ENCODE results near the gene DOCK4.

DOCK4 gene

DNA sequence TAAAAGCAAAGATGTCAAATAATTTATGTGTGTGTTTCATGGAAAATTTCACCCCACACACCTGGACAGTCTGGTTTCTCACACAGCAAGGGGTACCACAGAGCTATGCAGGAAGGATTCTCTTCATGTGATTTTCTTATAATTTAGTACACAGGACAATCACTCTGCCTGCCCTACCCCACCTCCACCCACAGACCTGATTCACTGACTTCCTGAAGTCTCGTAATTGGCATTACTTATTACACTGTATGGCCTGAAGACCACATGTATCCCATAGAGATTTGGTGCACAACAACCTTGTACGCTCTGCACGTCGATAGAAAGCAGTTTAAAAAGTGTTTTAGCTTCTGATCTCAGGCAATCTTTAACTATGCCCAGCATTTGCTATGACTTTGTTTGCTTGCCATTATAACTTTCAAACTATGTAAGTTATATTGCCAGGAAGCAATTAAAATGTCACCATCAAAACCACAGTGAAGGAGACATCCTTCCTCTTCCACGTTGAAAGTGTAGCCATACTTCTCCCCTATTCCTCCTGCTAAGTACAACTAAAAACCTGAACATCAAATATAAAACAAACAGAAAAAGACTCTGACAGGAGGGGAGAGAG is 364.5 kb downstream of the DOCK4 start:
- Histone ChIP-seq H3K9ac (ENCODE audit: low read length) (no peak overlapping the region), H2BK15ac (replicated peaks; ENCODE audit: low read depth) (no peak overlapping the region), H2BK5ac (ENCODE audit: low read length) (no peak overlapping the region), H3K79me1 (ENCODE audit: low read length) (no peaks in the 10 kb centered on the region), H4K8ac (ENCODE audit: low read depth, low read length) (no peak overlapping the region), H2AK5ac (ENCODE audit: low read length) (no peak overlapping the region), H3K4me2 (ENCODE audit: low read length) (no peak overlapping the region), H2BK120ac (ENCODE audit: low read depth, low read length) (no peak overlapping the region), H3K79me2 (ENCODE audit: control insufficient read depth, insufficient read depth, low read length) (no peaks in the 10 kb centered on the region), H3K27ac (ENCODE audit: low read depth, low read length) (no peak overlapping the region), H3K56ac (ENCODE audit: low read length) (no peak overlapping the region), H3K4me1 (ENCODE audit: control insufficient read depth, low read depth, low read length) (no peaks in the 10 kb centered on the region), H3K36me3 (ENCODE audit: control insufficient read depth, insufficient read depth, low read length) (peaks cover 2% of the 10 kb centered on the region), H3K18ac (ENCODE audit: low read length) (no peak overlapping the region), H4K5ac (ENCODE audit: low read length) (no peak overlapping the region), H3K27me3 (ENCODE audit: insufficient read depth, low read length, poor library complexity) (no peaks in the 10 kb centered on the region), H3K4ac (ENCODE audit: low read depth, low read length) (no peak overlapping the region), H3K23ac (ENCODE audit: low read length) (no peak overlapping the region), H3K4me3 (ENCODE audit: low read length) (no peak overlapping the region)
- WGBS (ENCODE audit: extremely low coverage, insufficient coverage, low lambda C conversion rate): no CpG with 5 or more reads among the region's 5 CpGs
- DNase-seq: no peak

DNA sequence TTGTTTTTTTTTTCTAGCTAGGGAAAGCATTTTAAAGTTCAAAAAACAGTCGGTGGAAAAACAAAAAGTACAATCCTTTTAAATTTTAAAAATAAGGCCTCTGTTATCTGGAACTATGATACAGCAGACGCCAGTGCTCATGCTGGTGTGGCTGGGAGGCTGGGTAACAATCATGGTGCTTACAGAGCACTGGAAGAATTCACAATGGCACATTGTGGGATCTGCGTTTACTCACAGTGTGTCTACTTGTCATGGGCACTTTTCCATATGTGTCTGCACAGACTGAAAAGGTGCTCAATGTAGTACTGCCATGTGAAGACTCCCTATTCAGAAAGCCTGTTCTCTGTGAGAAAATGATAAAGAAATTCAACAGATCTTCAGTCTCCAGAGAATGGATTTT is 365.7 kb downstream of the DOCK4 start:
- Histone ChIP-seq H3K56ac (ENCODE audit: low read length) (no peak overlapping the region), H3K4ac (ENCODE audit: low read depth, low read length) (no peak overlapping the region), H3K79me1 (ENCODE audit: low read length) (no peaks in the 10 kb centered on the region), H2BK5ac (ENCODE audit: low read length) (no peak overlapping the region), H3K79me2 (ENCODE audit: control insufficient read depth, insufficient read depth, low read length) (no peaks in the 10 kb centered on the region), H2BK120ac (ENCODE audit: low read depth, low read length) (no peak overlapping the region), H3K4me1 (ENCODE audit: control insufficient read depth, low read depth, low read length) (no peaks in the 10 kb centered on the region), H3K18ac (ENCODE audit: low read length) (no peak overlapping the region), H4K5ac (ENCODE audit: low read length) (no peak overlapping the region), H3K36me3 (ENCODE audit: control insufficient read depth, insufficient read depth, low read length) (peaks cover 2% of the 10 kb centered on the region), H2AK5ac (ENCODE audit: low read length) (no peak overlapping the region), H4K8ac (ENCODE audit: low read depth, low read length) (no peak overlapping the region), H3K23ac (ENCODE audit: low read length) (no peak overlapping the region), H3K27ac (ENCODE audit: low read depth, low read length) (no peak overlapping the region), H2BK15ac (replicated peaks; ENCODE audit: low read depth) (no peak overlapping the region), H3K4me2 (ENCODE audit: low read length) (no peak overlapping the region), H3K27me3 (ENCODE audit: insufficient read depth, low read length, poor library complexity) (no peaks in the 10 kb centered on the region), H3K4me3 (ENCODE audit: low read length) (no peak overlapping the region), H3K9ac (ENCODE audit: low read length) (no peak overlapping the region)
- no peak for DNase-seq
- whole genome bisulfite sequencing (ENCODE audit: extremely low coverage, insufficient coverage, low lambda C conversion rate): no CpG with 5 or more reads among the region's 3 CpGs

DNA sequence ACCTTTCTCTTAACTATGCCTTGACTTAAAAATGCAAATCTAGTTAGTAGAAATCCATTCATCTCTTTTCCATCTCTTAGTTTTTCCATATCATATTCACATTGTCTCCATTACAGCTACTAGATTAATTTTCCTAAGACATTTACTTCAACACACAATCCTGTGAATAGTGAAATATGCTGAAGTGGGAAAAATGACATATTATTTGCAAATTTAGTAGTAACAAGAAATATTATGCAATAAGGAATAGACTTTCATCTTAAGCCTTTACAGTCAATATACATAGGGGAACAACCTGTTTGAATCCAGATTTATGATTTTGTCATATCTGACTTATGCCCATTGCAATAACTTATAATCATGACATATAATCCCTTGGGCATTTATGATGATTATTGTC is 366.9 kb downstream of the DOCK4 start:
- H2BK5ac ChIP-seq (ENCODE audit: low read length): no peak overlapping the region
- H3K4ac ChIP-seq (ENCODE audit: low read depth, low read length): no peak overlapping the region
- H3K4me2 ChIP-seq (ENCODE audit: low read length): no peak overlapping the region
- H4K8ac ChIP-seq (ENCODE audit: low read depth, low read length): no peak overlapping the region
- no peaks in the 10 kb centered on the region for H3K79me1 ChIP-seq (ENCODE audit: low read length)
- no peaks in the 10 kb centered on the region for H3K36me3 ChIP-seq (ENCODE audit: control insufficient read depth, insufficient read depth, low read length)
- no peaks in the 10 kb centered on the region for H3K27me3 ChIP-seq (ENCODE audit: insufficient read depth, low read length, poor library complexity)
- no peak overlapping the region for H2BK15ac ChIP-seq (replicated peaks; ENCODE audit: low read depth)
- no peak overlapping the region for H3K56ac ChIP-seq (ENCODE audit: low read length)
- no peak overlapping the region for H4K5ac ChIP-seq (ENCODE audit: low read length)
- no peak overlapping the region for H2AK5ac ChIP-seq (ENCODE audit: low read length)
- H3K4me3 ChIP-seq (ENCODE audit: low read length): no peak overlapping the region
- no peak overlapping the region for H3K9ac ChIP-seq (ENCODE audit: low read length)
- no peaks in the 10 kb centered on the region for H3K4me1 ChIP-seq (ENCODE audit: control insufficient read depth, low read depth, low read length)
- H3K27ac ChIP-seq (ENCODE audit: low read depth, low read length): no peak overlapping the region
- no peak overlapping the region for H3K23ac ChIP-seq (ENCODE audit: low read length)
- DNase-seq: no peak
- H2BK120ac ChIP-seq (ENCODE audit: low read depth, low read length): no peak overlapping the region
- H3K18ac ChIP-seq (ENCODE audit: low read length): no peak overlapping the region
- no peaks in the 10 kb centered on the region for H3K79me2 ChIP-seq (ENCODE audit: control insufficient read depth, insufficient read depth, low read length)

DNA sequence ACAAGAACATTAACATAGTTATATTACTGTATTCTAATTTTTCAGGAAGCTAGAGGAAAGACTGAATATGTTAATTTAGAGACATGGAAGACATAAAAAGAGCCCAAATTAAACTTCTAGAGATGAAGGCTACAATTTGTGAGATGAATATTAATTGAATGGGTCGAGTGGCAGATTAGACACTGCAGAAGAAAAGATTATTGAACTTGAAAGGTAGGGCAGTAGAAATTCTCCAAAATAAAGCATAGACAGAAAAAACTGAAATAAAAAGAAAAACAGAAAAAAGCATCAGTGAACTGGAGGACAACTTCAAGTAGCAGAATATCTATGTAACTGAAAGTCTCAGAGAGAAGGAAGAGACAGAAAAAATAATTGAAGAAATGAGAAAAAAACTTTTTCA is 369.6 kb downstream of the DOCK4 start:
- H3K4me2 ChIP-seq (ENCODE audit: low read length): no peak overlapping the region
- H3K23ac ChIP-seq (ENCODE audit: low read length): no peak overlapping the region
- no peaks in the 10 kb centered on the region for H3K79me1 ChIP-seq (ENCODE audit: low read length)
- H3K79me2 ChIP-seq (ENCODE audit: control insufficient read depth, insufficient read depth, low read length): no peaks in the 10 kb centered on the region
- no peak overlapping the region for H3K27ac ChIP-seq (ENCODE audit: low read depth, low read length)
- no peak overlapping the region for H3K56ac ChIP-seq (ENCODE audit: low read length)
- H2BK15ac ChIP-seq (replicated peaks; ENCODE audit: low read depth): no peak overlapping the region
- no peak overlapping the region for H3K9ac ChIP-seq (ENCODE audit: low read length)
- no peak overlapping the region for H2AK5ac ChIP-seq (ENCODE audit: low read length)
- no peak for DNase-seq
- H2BK120ac ChIP-seq (ENCODE audit: low read depth, low read length): no peak overlapping the region
- no peaks in the 10 kb centered on the region for H3K4me1 ChIP-seq (ENCODE audit: control insufficient read depth, low read depth, low read length)
- no peak overlapping the region for H4K5ac ChIP-seq (ENCODE audit: low read length)
- H3K18ac ChIP-seq (ENCODE audit: low read length): no peak overlapping the region
- no peak overlapping the region for H2BK5ac ChIP-seq (ENCODE audit: low read length)
- H3K4me3 ChIP-seq (ENCODE audit: low read length): no peak overlapping the region
- WGBS (ENCODE audit: extremely low coverage, insufficient coverage, low lambda C conversion rate): no CpG with 5 or more reads among the region's 1 CpG
- H3K4ac ChIP-seq (ENCODE audit: low read depth, low read length): no peak overlapping the region
- H3K27me3 ChIP-seq (ENCODE audit: insufficient read depth, low read length, poor library complexity): no peaks in the 10 kb centered on the region
- H3K36me3 ChIP-seq (ENCODE audit: control insufficient read depth, insufficient read depth, low read length): no peaks in the 10 kb centered on the region
- no peak overlapping the region for H4K8ac ChIP-seq (ENCODE audit: low read depth, low read length)

DNA sequence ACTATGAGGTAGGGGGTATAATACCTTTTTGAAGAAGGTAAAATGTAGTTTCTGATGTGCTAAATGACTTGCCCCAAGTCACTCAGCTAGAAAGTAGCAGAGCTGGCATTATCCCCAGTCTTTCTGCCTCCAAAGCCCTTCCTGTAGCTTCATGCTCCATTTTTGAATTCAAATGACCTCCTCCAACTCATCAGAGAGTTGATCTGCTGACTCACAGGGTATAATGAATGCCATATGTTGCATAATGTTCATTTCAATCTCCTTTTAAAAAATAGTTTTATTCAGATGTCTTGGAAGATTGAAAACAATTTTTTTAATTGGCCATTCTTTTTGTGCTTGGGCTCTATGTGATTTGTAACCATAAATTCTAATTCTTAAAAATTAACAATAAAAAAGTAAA is 371.1 kb downstream of the DOCK4 start:
- Histone ChIP-seq H3K9ac (ENCODE audit: low read length) (no peak overlapping the region), H3K4me1 (ENCODE audit: control insufficient read depth, low read depth, low read length) (no peaks in the 10 kb centered on the region), H3K23ac (ENCODE audit: low read length) (no peak overlapping the region), H2AK5ac (ENCODE audit: low read length) (no peak overlapping the region), H3K4ac (ENCODE audit: low read depth, low read length) (no peak overlapping the region), H4K8ac (ENCODE audit: low read depth, low read length) (no peak overlapping the region), H3K4me2 (ENCODE audit: low read length) (no peak overlapping the region), H3K27ac (ENCODE audit: low read depth, low read length) (no peak overlapping the region), H3K79me2 (ENCODE audit: control insufficient read depth, insufficient read depth, low read length) (no peaks in the 10 kb centered on the region), H3K36me3 (ENCODE audit: control insufficient read depth, insufficient read depth, low read length) (no peaks in the 10 kb centered on the region), H4K5ac (ENCODE audit: low read length) (no peak overlapping the region), H2BK120ac (ENCODE audit: low read depth, low read length) (no peak overlapping the region), H2BK15ac (replicated peaks; ENCODE audit: low read depth) (no peak overlapping the region), H3K56ac (ENCODE audit: low read length) (no peak overlapping the region), H3K27me3 (ENCODE audit: insufficient read depth, low read length, poor library complexity) (no peaks in the 10 kb centered on the region), H2BK5ac (ENCODE audit: low read length) (no peak overlapping the region), H3K79me1 (ENCODE audit: low read length) (no peaks in the 10 kb centered on the region), H3K4me3 (ENCODE audit: low read length) (no peak overlapping the region), H3K18ac (ENCODE audit: low read length) (no peak overlapping the region)
- DNase-seq: peak; percentile 21

DNA sequence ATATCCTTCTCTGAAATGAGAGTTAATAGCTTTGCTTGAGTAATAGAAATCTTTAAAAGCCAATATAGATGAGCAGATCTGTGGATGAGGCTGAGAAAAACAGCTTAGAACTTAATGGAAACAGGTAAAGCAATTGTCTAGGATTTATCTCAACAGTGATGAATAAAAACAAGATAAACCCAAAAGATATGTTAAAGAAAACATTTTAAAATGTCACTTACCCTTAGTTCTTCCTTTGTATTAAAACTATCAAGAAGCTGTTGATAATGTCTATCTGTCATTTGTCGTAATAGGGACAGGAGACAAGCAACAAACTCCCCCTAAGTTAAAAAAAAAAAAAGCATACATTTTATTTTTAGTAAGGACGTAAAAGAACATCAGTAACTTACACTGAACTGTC is 371.8 kb downstream of the DOCK4 start:
- no peak overlapping the region for H3K9ac ChIP-seq (ENCODE audit: low read length)
- whole genome bisulfite sequencing (ENCODE audit: extremely low coverage, insufficient coverage, low lambda C conversion rate): no CpG with 5 or more reads among the region's 2 CpGs

More for the DNA sequence above, 371.8 kb downstream of the DOCK4 start:
- no peak overlapping the region for H3K4ac ChIP-seq (ENCODE audit: low read depth, low read length)
- H4K5ac ChIP-seq (ENCODE audit: low read length): no peak overlapping the region
- H3K23ac ChIP-seq (ENCODE audit: low read length): no peak overlapping the region
- H2AK5ac ChIP-seq (ENCODE audit: low read length): no peak overlapping the region
- H3K56ac ChIP-seq (ENCODE audit: low read length): no peak overlapping the region
- H2BK120ac ChIP-seq (ENCODE audit: low read depth, low read length): no peak overlapping the region
- no peak overlapping the region for H2BK15ac ChIP-seq (replicated peaks; ENCODE audit: low read depth)
- H3K27me3 ChIP-seq (ENCODE audit: insufficient read depth, low read length, poor library complexity): no peaks in the 10 kb centered on the region
- no peaks in the 10 kb centered on the region for H3K79me2 ChIP-seq (ENCODE audit: control insufficient read depth, insufficient read depth, low read length)
- no peak overlapping the region for H4K8ac ChIP-seq (ENCODE audit: low read depth, low read length)
- no peaks in the 10 kb centered on the region for H3K79me1 ChIP-seq (ENCODE audit: low read length)
- H3K27ac ChIP-seq (ENCODE audit: low read depth, low read length): no peak overlapping the region
- no peak overlapping the region for H3K18ac ChIP-seq (ENCODE audit: low read length)
- H2BK5ac ChIP-seq (ENCODE audit: low read length): no peak overlapping the region
- no peak for DNase-seq
- no peaks in the 10 kb centered on the region for H3K4me1 ChIP-seq (ENCODE audit: control insufficient read depth, low read depth, low read length)
- H3K36me3 ChIP-seq (ENCODE audit: control insufficient read depth, insufficient read depth, low read length): no peaks in the 10 kb centered on the region
- H3K4me3 ChIP-seq (ENCODE audit: low read length): no peak overlapping the region
- H3K4me2 ChIP-seq (ENCODE audit: low read length): no peak overlapping the region
